Activated CD8-positive, alpha-beta T cell treated with anti-CD3 and anti-CD28 coated beads, Interleukin-2, amount 10 ng/mL, durations not matched to agents 7 days and 5 days (primary cell): ENCODE measurements around the gene CENATAC. TPM values are rescaled to one million over a fixed set of nuclear protein-coding genes. Genes with fewer than 3 reads are reported as not detected.
"Not testable (repeated sequence)": the region's sequence is repeated elsewhere in the genome, so short reads cannot be mapped to it uniquely, and the experiment has no call there.

ENCODE experiments used
- ATAC-seq: fragments of 150-1000 bp; cut with Tn5 transposase; one replicate; pipeline ENCODE4 v1.10.0; 2021; ENCODE audit warnings: moderate library complexity
- CTCF ChIA-PET: fragments of 350-600 bp; sonication (Branson Sonifier 250); formaldehyde crosslinking; loops from one replicate; lab custom pipeline; 2021; ENCODE audit warnings: antibody characterized with exemption; lab: Charles Lee
- POLR2A ChIA-PET: fragments of 350-600 bp; sonication (Branson Sonifier 250); formaldehyde crosslinking; loops from one replicate; lab custom pipeline; 2021; ENCODE audit warnings: antibody characterized with exemption; lab: Charles Lee
- DNase-seq: peaks from one replicate; pipeline ENCODE4 v3.0.0-alpha.2; 2020
- H3K27ac Mint-ChIP-seq: one replicate; pipeline ENCODE4 v1.8.0; 2021; ENCODE audit warnings: mild to moderate bottlenecking, mixed read lengths
- H3K27me3 Mint-ChIP-seq: one replicate; pipeline ENCODE4 v1.8.0; 2021; ENCODE audit warnings: low read depth, mixed read lengths
- H3K36me3 Mint-ChIP-seq: one replicate; pipeline ENCODE4 v1.8.0; 2021; ENCODE audit warnings: low read depth, mixed read lengths
- H3K4me1 Mint-ChIP-seq: one replicate; pipeline ENCODE4 v1.8.0; 2021; ENCODE audit warnings: low read depth, mixed read lengths
- H3K4me3 Mint-ChIP-seq: one replicate; pipeline ENCODE4 v1.8.0; 2021; ENCODE audit warnings: mild to moderate bottlenecking, mixed read lengths
- H3K9me3 Mint-ChIP-seq: one replicate; pipeline ENCODE4 v1.8.0; 2022; ENCODE audit warnings: mixed read lengths; ENCODE audit not compliant: insufficient read depth
- total RNA-seq, 2 experiments: library from RNA; stranded (reverse); gene quantifications; one replicate each; pipeline ENCODE4 v1.2.3, GENCODE V29; 2021

The CENATAC gene
- total RNA-seq, 2 experiments from 2014 or later, result 39.3 to 41.1 TPM

- Mint-ChIP-seq H3K4me3 (no peak within 1 kb of the TSS), H3K4me1 (no peaks in the 10 kb centered on the region), H3K9me3 (no peaks in the 10 kb centered on the region), H3K36me3 (no peaks in the 10 kb centered on the region), H3K27ac (no peak within 1 kb of the TSS), H3K27me3 (peaks cover 15% of the 10 kb centered on the region)
- DNase-seq (no peak), ATAC-seq (no peak)
- ChIA-PET POLR2A (no interaction called here), CTCF (no interaction called here)
Measured at GRCh38 chr11:118971646-118972045, 26.3 kb upstream of the CENATAC start, which contains the start of gene FOXR1. FOXR1 (plus strand) TSS chr11:118971761; CDS start chr11:118971932, 171 bp downstream.

DNA sequence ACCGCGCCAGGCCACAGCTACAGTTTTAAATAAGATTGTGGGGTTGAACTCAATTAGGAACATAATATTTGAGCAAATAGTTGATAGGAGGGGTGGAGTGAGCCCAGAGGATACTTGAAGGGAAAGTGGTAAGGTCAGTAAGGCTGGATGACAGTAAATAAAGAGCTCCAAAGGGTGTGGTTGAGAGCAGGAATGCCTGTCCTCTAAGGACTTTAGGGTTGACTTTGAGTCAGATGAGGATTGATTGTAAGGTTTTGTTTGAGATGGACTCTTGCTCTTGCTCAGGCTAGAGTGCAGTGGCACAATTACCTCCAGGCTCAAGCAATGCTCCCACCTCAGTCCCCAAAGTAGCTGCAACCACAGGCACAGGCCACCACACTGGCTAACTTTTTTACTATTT lies 24.0 kb upstream of the CENATAC start:
- ATAC-seq, result no peak
- Mint-ChIP-seq H3K4me1 (no peaks in the 10 kb centered on the region), H3K9me3 (no peaks in the 10 kb centered on the region), H3K27me3 (peaks cover 17% of the 10 kb centered on the region), H3K4me3 (no peak overlapping the region), H3K36me3 (no peaks in the 10 kb centered on the region), H3K27ac (no peak overlapping the region)
- POLR2A ChIA-PET, result no interaction called here
- no peak for DNase-seq
- CTCF ChIA-PET, result no interaction called here

DNA sequence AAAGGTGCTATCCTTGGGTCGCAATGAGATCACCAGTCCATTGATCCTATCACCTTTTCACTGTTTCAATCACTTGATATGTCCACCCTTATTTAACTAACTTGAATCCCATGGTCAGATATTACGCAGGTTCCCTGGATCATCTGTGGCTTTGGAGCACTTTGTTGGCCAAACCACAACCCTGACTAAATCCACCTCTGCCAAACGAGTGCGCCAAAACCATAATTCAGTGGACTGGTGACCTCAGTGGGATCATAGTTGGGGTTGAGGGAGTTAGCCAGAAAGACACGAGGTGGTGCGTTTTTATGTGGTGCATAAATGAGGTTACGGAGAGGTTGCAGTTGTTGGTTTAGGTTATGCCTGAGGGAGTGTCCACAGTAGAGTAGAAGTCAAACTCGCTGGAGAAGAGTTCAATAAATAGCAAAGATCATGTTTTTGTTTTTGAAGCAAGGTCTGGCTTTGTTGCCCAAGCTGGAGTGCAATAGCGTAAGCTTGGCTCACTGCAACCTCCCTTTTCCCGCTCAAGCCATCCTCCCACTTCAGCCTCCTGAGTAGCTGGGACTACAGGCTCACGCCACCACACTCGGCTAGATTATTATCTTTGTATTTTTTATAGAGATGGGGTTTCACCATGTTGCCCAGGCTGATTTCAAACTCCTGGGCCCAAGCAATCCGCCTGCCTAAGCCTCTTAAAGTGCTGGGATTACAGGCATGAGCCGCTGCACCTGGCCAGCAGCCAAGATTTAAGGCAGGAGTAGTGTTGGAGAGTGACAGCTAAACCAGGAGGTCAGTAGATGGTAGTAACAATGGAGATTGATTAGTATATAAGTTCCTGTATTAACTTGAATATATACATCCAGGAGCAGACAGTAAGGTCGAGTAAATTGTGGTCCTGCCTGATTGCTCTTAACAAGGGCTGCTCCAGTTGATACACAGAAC lies 21.9 kb upstream of the CENATAC start:
- ChIA-PET POLR2A (no interaction called here), CTCF (interaction anchor here (1.4 kb wide), 1 partner anchor 21 kb away, joined by 3 read pairs; no protein-coding TSS in a partner anchor)
- H3K36me3 Mint-ChIP-seq, result no peaks in the 10 kb centered on the region
- H3K27me3 Mint-ChIP-seq, result peaks cover 15% of the 10 kb centered on the region
- H3K4me1 Mint-ChIP-seq, result no peaks in the 10 kb centered on the region
- H3K27ac Mint-ChIP-seq, result no peak overlapping the region
- ATAC-seq (no peak), DNase-seq (no peak)
- H3K9me3 Mint-ChIP-seq, result no peaks in the 10 kb centered on the region
- H3K4me3 Mint-ChIP-seq, result no peak overlapping the region

GRCh38 chr11:118979434-118979833 lies 18.5 kb upstream of the CENATAC start:
- DNase-seq (no peak), ATAC-seq (no peak)
- ChIA-PET CTCF (no interaction called here), POLR2A (no interaction called here)
- H3K27me3 Mint-ChIP-seq, result peaks cover 12% of the 10 kb centered on the region
- no peak overlapping the region for H3K27ac Mint-ChIP-seq
- no peak overlapping the region for H3K4me3 Mint-ChIP-seq
- no peaks in the 10 kb centered on the region for H3K36me3 Mint-ChIP-seq
- no peaks in the 10 kb centered on the region for H3K4me1 Mint-ChIP-seq
- no peaks in the 10 kb centered on the region for H3K9me3 Mint-ChIP-seq

DNA sequence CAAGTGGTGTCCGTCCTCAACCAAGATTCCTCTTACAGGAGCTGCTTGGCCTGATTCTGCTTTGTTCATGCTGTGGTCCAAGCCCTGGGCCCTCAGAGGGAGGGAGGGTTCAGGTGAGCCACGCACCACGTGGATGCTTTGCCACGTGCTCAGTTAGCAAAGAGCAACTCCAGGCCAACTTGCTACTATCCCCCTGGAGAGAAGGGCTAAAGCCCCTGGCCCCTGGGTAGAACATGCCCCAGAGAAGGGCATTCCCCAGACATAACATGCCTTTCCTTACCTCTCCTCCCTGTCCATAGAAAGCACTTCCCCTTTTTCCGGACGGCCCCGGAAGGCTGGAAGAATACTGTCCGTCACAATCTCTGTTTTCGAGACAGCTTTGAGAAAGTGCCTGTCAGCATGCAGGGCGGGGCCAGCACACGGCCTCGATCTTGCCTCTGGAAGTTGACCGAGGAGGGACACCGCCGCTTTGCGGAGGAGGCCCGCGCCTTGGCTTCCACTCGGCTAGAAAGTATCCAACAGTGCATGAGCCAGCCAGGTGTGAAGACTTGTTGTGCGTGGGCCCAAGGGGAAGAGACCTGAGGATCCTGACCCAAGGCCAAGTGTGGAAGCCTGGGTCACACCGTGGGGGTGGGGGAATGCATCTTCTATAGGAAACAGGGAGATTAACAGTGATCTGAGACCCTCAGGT lies 17.6 kb upstream of the CENATAC start:
- Mint-ChIP-seq H3K4me3 (no peak overlapping the region), H3K4me1 (no peaks in the 10 kb centered on the region), H3K27me3 (peaks cover 5% of the 10 kb centered on the region), H3K36me3 (no peaks in the 10 kb centered on the region), H3K9me3 (no peaks in the 10 kb centered on the region), H3K27ac (no peak overlapping the region)
- CTCF ChIA-PET, result no interaction called here
- ATAC-seq (no peak), DNase-seq (no peak)
- POLR2A ChIA-PET, result no interaction called here

DNA sequence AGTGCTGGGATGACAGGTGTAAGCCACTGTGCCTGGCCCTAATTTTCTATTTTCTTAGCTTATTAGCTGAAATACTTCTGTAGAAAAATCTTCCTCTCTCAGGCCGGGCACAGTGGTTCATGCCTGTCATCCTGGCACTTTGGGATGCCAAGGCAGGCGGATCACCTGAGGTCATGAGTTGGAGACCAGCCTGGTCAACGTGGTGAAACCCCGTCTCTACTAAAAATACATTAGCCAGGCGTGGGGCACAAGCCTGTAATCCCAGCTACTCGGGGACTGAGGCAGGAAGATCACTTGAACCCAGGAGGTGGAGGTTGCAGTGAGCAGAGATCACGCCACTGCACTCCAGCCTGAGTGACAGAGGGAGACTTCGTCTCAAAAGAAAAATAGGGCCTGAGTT lies 13.6 kb upstream of the CENATAC start:
- H3K4me1 Mint-ChIP-seq, H3K27me3 Mint-ChIP-seq, ATAC-seq, H3K27ac Mint-ChIP-seq, H3K36me3 Mint-ChIP-seq, H3K9me3 Mint-ChIP-seq, DNase-seq, H3K4me3 Mint-ChIP-seq: not testable (repeated sequence)
- ChIA-PET POLR2A (interaction anchor here (0.6 to 1.0 kb wide), 2 partner anchors 13 to 33 kb away, joined by 3 to 4 read pairs; partner anchors contain the start of gene RPS25), CTCF (interaction anchor here (1.3 kb wide), 1 partner anchor 28 kb away, joined by 3 read pairs; the partner anchor contains the start of gene UPK2)

DNA sequence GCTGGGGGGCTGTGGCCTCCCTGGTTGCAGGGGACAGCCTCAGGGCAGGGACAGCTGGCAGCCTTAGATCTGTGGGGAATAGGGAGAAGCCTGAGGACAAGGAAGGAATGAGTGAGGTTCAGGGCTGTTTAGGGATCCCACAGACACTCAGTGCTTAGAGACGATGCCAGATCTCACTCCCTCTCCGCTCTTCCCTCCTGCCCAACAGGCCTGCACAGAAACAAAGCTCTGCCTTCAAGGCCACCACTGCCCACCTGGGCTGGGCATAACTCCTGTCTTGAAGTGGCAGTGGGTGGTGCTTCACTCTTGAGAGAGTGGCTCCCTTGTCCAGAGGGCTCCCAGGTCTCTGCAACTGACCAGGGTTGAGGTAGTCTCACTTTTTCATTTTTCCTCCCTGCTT lies 13.1 kb upstream of the CENATAC start:
- no peak for ATAC-seq

GRCh38 chr11:118988280-118988679 lies 9.7 kb upstream of the CENATAC start:
- no peaks in the 10 kb centered on the region for H3K36me3 Mint-ChIP-seq
- H3K9me3 Mint-ChIP-seq, result no peaks in the 10 kb centered on the region
- no peaks in the 10 kb centered on the region for H3K27me3 Mint-ChIP-seq
- no peak for DNase-seq
- H3K27ac Mint-ChIP-seq, result no peak overlapping the region
- H3K4me3 Mint-ChIP-seq, result no peak overlapping the region
- ATAC-seq, result no peak
- H3K4me1 Mint-ChIP-seq, result no peaks in the 10 kb centered on the region
- ChIA-PET POLR2A (no interaction called here), CTCF (no interaction called here)

More for the DNA sequence above, 13.1 kb upstream of the CENATAC start:
- Mint-ChIP-seq H3K27ac (no peak overlapping the region), H3K27me3 (no peaks in the 10 kb centered on the region), H3K4me1 (no peaks in the 10 kb centered on the region), H3K9me3 (no peaks in the 10 kb centered on the region), H3K4me3 (no peak overlapping the region), H3K36me3 (no peaks in the 10 kb centered on the region)
- DNase-seq, result no peak
- CTCF ChIA-PET, result interaction anchor here (1.3 kb wide), 1 partner anchor 28 kb away, joined by 3 read pairs; the partner anchor contains the start of gene UPK2
- POLR2A ChIA-PET, result interaction anchor here (1.0 kb wide), 1 partner anchor 33 kb away, joined by 3 read pairs; the partner anchor contains the start of gene RPS25

DNA sequence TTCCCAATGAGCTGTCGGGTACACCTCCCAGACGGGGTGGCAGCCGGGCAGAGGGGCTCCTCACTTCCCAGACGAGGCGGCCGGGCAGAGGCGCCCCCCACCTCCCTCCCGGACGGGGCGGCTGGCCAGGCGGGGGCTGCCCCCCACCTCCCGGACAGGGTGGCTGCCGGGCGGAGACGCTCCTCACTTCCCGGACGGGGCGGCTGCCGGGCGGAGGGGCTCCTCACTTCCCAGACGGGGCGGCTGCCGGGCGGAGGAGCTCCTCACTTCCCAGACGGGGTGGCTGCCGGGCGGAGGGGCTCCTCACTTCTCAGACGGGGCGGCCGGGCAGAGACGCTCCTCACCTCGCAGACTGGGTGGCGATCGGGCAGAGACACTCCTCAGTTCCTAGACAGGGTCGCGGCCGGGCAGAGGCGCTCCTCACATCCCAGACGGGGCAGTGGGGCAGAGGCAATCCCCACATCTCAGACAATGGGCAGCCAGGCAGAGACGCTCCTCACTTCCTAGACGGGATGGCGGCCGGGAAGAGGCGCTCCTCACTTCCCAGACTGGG lies 6.4 kb upstream of the CENATAC start:
- H3K4me3 Mint-ChIP-seq, DNase-seq, H3K4me1 Mint-ChIP-seq, H3K36me3 Mint-ChIP-seq, H3K27me3 Mint-ChIP-seq, ATAC-seq, POLR2A ChIA-PET, H3K27ac Mint-ChIP-seq, H3K9me3 Mint-ChIP-seq, CTCF ChIA-PET: not testable (repeated sequence)

GRCh38 chr11:118996926-118997626 lies 862 bp upstream of the CENATAC start:
- Mint-ChIP-seq H3K27me3 (no peaks in the 10 kb centered on the region), H3K4me3 (peak overlapping the region; percentile 90), H3K27ac (peak overlapping the region; percentile 92), H3K36me3 (peaks cover 42% of the 10 kb centered on the region), H3K4me1 (peaks cover 39% of the 10 kb centered on the region), H3K9me3 (no peaks in the 10 kb centered on the region)
- CTCF ChIA-PET, result interaction anchor here (0.7 to 1.6 kb wide), 10 partner anchors 16 to 595 kb away, joined by 3 to 9 read pairs (median 4); partner anchors contain the start of genes RPS25 and TRAPPC4
- ATAC-seq (peak; percentile 36), DNase-seq (peak; percentile 37)
- POLR2A ChIA-PET, result interaction anchor here (0.6 to 2.8 kb wide), 20 partner anchors 13 to 720 kb away, joined by 3 to 37 read pairs (median 4); partner anchors contain the start of genes DPAGT1, RPS25, SLC37A4 and TRAPPC4

DNA sequence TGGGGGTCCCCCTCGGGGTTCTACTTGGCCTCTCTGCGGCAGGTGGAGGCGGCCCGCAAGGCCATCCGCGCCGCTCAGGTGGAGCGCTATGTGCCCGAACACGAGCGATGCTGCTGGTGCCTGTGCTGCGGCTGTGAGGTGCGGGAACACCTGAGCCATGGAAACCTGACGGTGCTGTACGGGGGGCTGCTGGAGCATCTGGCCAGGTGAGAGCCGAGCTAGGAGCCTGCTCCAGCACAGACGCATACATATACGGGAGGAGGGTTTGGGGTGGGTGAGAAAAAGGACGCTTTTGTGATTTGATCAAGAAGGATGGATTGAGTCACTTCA lies 415 bp downstream of the CENATAC start:
- H3K27ac Mint-ChIP-seq, result peak overlapping the region; percentile 92
- ATAC-seq (peak; percentile 35), DNase-seq (peak; percentile 31)
- H3K4me3 Mint-ChIP-seq, result peak overlapping the region; percentile 90
- H3K9me3 Mint-ChIP-seq, result no peaks in the 10 kb centered on the region
- H3K4me1 Mint-ChIP-seq, result peaks cover 39% of the 10 kb centered on the region
- H3K27me3 Mint-ChIP-seq, result no peaks in the 10 kb centered on the region
- ChIA-PET CTCF (interaction anchor here (0.7 to 1.6 kb wide), 8 partner anchors 17 to 596 kb away, joined by 3 to 7 read pairs (median 4); no protein-coding TSS in a partner anchor), POLR2A (interaction anchor here (0.5 to 2.8 kb wide), 6 partner anchors 17 to 392 kb away, joined by 3 to 37 read pairs (median 5); partner anchors contain the start of genes DPAGT1, RPS25 and TRAPPC4)
- H3K36me3 Mint-ChIP-seq, result peaks cover 51% of the 10 kb centered on the region
